GM19328 (cell line): ENCODE measurements around the gene CENPN.
A peak's percentile ranks its signal among the peaks of the same experiment; 100 is the strongest.

Experiments used
- ATAC-seq: cut with Tn5 transposase; IDR thresholded peaks from one replicate; pipeline ENCODE4 v1.9.1; 2021; ENCODE audit warnings: mild to moderate bottlenecking, moderate library complexity; ENCODE audit not compliant: unreplicated experiment

CENPN gene

GRCh38 chr16:81006813-81007695, at the start of gene CENPN, which contains the start of gene CMC2:
TSS of gene CENPN (plus strand) at chr16:81007214. CDS start at chr16:81011940, 4,726 bp downstream.
TSS of gene CMC2 (minus strand) at chr16:81006885. CDS start at chr16:80997394, 9,491 bp downstream.
- ATAC-seq: peak; percentile 79

- ATAC-seq: no peak
Measured at GRCh38 chr16:80958284-80958683, 48.7 kb upstream of the CENPN start.

GRCh38 chr16:80962879-80963278, 44.1 kb upstream of the CENPN start:
- no peak for ATAC-seq

GRCh38 chr16:80964351-80964750, 42.7 kb upstream of the CENPN start:
- ATAC-seq: no peak

- ATAC-seq: no peak
Measured at GRCh38 chr16:80966617-80967016, 40.4 kb upstream of the CENPN start.

- no peak for ATAC-seq
Measured at GRCh38 chr16:80968386-80969113, 38.5 kb upstream of the CENPN start.

GRCh38 chr16:80969114-80969484, 37.9 kb upstream of the CENPN start:
- no peak for ATAC-seq

GRCh38 chr16:80971819-80972218, 35.2 kb upstream of the CENPN start:
- ATAC-seq: no peak

- ATAC-seq: no peak
Measured at GRCh38 chr16:80972611-80973010, 34.4 kb upstream of the CENPN start.

GRCh38 chr16:80973991-80974390, 33.0 kb upstream of the CENPN start:
- ATAC-seq: no peak

GRCh38 chr16:80974649-80975376, 32.2 kb upstream of the CENPN start:
- ATAC-seq: no peak

- no peak for ATAC-seq
Measured at GRCh38 chr16:80976946-80977345, 30.1 kb upstream of the CENPN start.

GRCh38 chr16:80981103-80981502, 25.9 kb upstream of the CENPN start:
- no peak for ATAC-seq

- no peak for ATAC-seq
Measured at GRCh38 chr16:80982646-80983045, 24.4 kb upstream of the CENPN start.

- no peak for ATAC-seq
Measured at GRCh38 chr16:80984124-80984892, 22.7 kb upstream of the CENPN start.

- no peak for ATAC-seq
Measured at GRCh38 chr16:80985611-80986010, 21.4 kb upstream of the CENPN start.

- ATAC-seq: no peak
Measured at GRCh38 chr16:80986557-80986956, 20.5 kb upstream of the CENPN start.

- ATAC-seq: no peak
Measured at GRCh38 chr16:80988756-80989155, 18.3 kb upstream of the CENPN start.

- ATAC-seq: no peak
Measured at GRCh38 chr16:80989801-80990200, 17.2 kb upstream of the CENPN start.

- no peak for ATAC-seq
Measured at GRCh38 chr16:80990577-80990976, 16.4 kb upstream of the CENPN start.

- ATAC-seq: no peak
Measured at GRCh38 chr16:80990978-80991377, 16.0 kb upstream of the CENPN start.
